Sigmoid colon (tissue), 3 donors: ENCODE data around the gene LGALS8.
A peak's percentile ranks its signal among the peaks of the same experiment; 100 is the strongest.

Experiments
- CTCF ChIP-seq, 4 experiments: fragments of 450-650 bp in 3 of 4; fragments of 200-600 bp in 1 of 4; IDR thresholded peaks; one replicate each; pipeline ENCODE4 v1.5.1; 2016 to 2019; ENCODE audit warnings: antibody characterized with exemption in 4 of 4, mild to moderate bottlenecking in 3 of 4, moderate library complexity in 2 of 4
- POLR2A ChIP-seq, 2 donors: fragments of 450-650 bp; IDR thresholded peaks; one replicate each; pipeline ENCODE4 v1.6.1; 2016; ENCODE audit warnings: antibody characterized with exemption in 2 of 2, mild to moderate bottlenecking in 2 of 2, moderate library complexity in 2 of 2

GRCh38 chr1:236489710-236490377, 33.9 kb upstream of the LGALS8 start:
- TF ChIP-seq POLR2A (IDR thresholded peaks at IDR 0.05) (no peak), CTCF (IDR thresholded peaks at IDR 0.05) (peak in 3 of 4 experiments; percentile 42 to 64 (median 55))
